Dermis microvascular lymphatic vessel endothelial cell (primary cell): Measurements from ENCODE around the gene RFNG. TPM values are rescaled to one million over a fixed set of nuclear protein-coding genes. Genes with fewer than 3 reads are reported as not detected.

Experiments used
- DNase-seq, 2 donors: peaks; one replicate each; pipeline versions ENCODE4 v3.0.0 to v3.0.0-alpha.2; 2010; ENCODE audit warnings: low read depth in 2 of 2
- total RNA-seq: library from RNA; depleted of rRNA; stranded (reverse); fragments of >200 nt; gene quantifications from 2 replicates; pipeline ENCODE4 v1.2.1, GENCODE V29; 2014

The RFNG gene
- total RNA-seq, 1 donor from 2014 or later, result 16.4 TPM

- DNase-seq, result no peak
Observed at GRCh38 chr17:82015311-82015971, 36.2 kb downstream of the RFNG start.

- DNase-seq, result no peak
Observed at GRCh38 chr17:82014971-82015310, 36.7 kb downstream of the RFNG start.

- no peak for DNase-seq
Observed at GRCh38 chr17:82014432-82014831, 37.2 kb downstream of the RFNG start.

GRCh38 chr17:82013772-82014321 is 37.8 kb downstream of the RFNG start:
- DNase-seq, result no peak

GRCh38 chr17:82013341-82013740 is 38.3 kb downstream of the RFNG start:
- DNase-seq, result no peak

GRCh38 chr17:82012640-82013295 is 38.8 kb downstream of the RFNG start:
- DNase-seq, result no peak

GRCh38 chr17:82012261-82012639 is 39.4 kb downstream of the RFNG start:
- DNase-seq, result no peak

- no peak for DNase-seq
Observed at GRCh38 chr17:82011617-82012187, 39.9 kb downstream of the RFNG start.

- no peak for DNase-seq
Observed at GRCh38 chr17:82010575-82011525, 40.8 kb downstream of the RFNG start.

- no peak for DNase-seq
Observed at GRCh38 chr17:82009413-82009812, 42.2 kb downstream of the RFNG start.

- no peak for DNase-seq
Observed at GRCh38 chr17:82008941-82009405, 42.6 kb downstream of the RFNG start.

- DNase-seq, result no peak
Observed at GRCh38 chr17:82008258-82008940, 43.2 kb downstream of the RFNG start.

GRCh38 chr17:82007495-82008257 is 43.9 kb downstream of the RFNG start:
- DNase-seq, result no peak

GRCh38 chr17:82007228-82007494 is 44.5 kb downstream of the RFNG start:
- no peak for DNase-seq

- no peak for DNase-seq
Observed at GRCh38 chr17:82006468-82007227, 45.0 kb downstream of the RFNG start.

- DNase-seq, result no peak
Observed at GRCh38 chr17:82005701-82006348, 45.8 kb downstream of the RFNG start.

- DNase-seq, result no peak
Observed at GRCh38 chr17:82004517-82005455, 46.8 kb downstream of the RFNG start.
